Measurements from ENCODE around the gene KLHL29.

KLHL29 gene

GRCh38 chr2:23401427-23402204 is 16.6 kb downstream of the KLHL29 start:
- TF ChIP-seq, protein P1, sequence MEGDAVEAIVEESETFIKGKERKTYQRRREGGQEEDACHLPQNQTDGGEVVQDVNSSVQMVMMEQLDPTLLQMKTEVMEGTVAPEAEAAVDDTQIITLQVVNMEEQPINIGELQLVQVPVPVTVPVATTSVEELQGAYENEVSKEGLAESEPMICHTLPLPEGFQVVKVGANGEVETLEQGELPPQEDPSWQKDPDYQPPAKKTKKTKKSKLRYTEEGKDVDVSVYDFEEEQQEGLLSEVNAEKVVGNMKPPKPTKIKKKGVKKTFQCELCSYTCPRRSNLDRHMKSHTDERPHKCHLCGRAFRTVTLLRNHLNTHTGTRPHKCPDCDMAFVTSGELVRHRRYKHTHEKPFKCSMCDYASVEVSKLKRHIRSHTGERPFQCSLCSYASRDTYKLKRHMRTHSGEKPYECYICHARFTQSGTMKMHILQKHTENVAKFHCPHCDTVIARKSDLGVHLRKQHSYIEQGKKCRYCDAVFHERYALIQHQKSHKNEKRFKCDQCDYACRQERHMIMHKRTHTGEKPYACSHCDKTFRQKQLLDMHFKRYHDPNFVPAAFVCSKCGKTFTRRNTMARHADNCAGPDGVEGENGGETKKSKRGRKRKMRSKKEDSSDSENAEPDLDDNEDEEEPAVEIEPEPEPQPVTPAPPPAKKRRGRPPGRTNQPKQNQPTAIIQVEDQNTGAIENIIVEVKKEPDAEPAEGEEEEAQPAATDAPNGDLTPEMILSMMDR (IDR thresholded peaks at IDR 0.05), result no peak

DNA sequence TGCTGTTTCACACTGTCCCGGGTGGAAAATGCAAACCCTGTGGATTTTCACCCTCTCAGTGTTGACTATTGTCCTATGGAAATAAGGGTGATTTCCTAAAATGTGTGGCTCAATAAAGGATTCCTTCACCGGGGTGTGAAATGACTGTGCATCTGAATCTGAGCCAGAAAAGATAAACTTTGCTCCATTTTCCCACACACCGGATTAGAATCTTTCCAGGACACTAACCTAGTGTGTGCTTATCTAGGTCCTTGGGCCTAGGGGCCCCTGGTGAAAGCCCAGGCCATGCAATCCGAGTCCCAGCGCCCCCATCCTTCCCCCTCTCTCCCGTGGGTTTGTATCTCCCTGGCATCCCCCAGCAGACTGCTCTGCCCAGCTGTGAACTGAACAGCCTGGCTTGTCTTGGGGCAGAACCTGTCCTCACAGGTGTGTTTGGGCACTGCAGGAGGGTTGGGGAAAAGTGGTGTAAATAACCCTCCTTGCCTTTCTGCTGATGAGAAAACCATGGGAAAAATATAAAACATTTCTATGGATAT is 17.3 kb downstream of the KLHL29 start:
- TF ChIP-seq, protein P1 (IDR thresholded peaks at IDR 0.05), result no peak

GRCh38 chr2:23404426-23404825 is 19.4 kb downstream of the KLHL29 start:
- TF ChIP-seq, protein P1 (IDR thresholded peaks at IDR 0.05), result peak; percentile 19; the same call in 1 of the 2 replicates

- TF ChIP-seq, protein P1 (IDR thresholded peaks at IDR 0.05), result no peak
These were observed 24.3 kb downstream of the KLHL29 start for GRCh38 chr2:23409248-23409647.

- TF ChIP-seq, protein P1 (IDR thresholded peaks at IDR 0.05), result no peak
These were observed 25.6 kb downstream of the KLHL29 start for GRCh38 chr2:23410596-23410995.

GRCh38 chr2:23411752-23412431 is 26.9 kb downstream of the KLHL29 start:
- TF ChIP-seq, protein P1 (IDR thresholded peaks at IDR 0.05), result no peak

DNA sequence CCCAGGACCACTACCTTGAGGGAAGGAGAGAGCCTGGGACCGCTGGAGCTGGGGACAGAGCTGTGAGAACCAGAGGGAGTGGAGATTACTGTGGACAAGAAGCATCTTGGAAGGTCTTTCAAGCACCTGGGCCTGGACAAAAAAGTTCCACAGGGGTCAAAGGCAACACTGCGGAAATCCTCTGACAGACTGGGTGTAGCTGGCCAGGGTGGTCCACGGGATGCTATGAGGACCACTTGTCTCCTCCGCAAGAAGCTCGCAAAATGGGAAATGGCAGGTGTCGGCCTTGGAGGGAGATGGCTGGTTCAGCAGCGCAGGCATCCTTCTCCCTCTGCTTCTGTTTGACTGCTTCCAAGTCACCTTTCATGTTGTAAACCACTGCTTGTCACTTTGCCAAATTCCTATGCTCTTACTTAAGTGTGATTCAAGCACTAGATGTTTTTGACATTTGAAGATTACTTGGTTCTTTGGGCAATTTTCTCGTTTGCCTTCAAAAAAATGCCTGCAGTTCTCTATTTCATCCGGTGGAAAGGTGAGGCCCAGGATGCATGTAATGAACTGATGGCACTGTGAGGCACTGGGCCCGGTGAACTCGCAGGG is 27.7 kb downstream of the KLHL29 start:
- TF ChIP-seq, protein P1 (IDR thresholded peaks at IDR 0.05), result no peak

All from LNCAP (cell line).